NCI-H1694 treated with DMSO at 0.1 percent for 48 hours (cell line): ENCODE data around the gene ARHGEF28.

Experiments used
- DNase-seq: peaks from one replicate; lab custom pipeline; 2025; lab: John Stamatoyannopoulos, UW

The ARHGEF28 gene

GRCh38 chr5:73655521-73656160 lies 29.6 kb downstream of the ARHGEF28 start:
- no peak for DNase-seq

DNA sequence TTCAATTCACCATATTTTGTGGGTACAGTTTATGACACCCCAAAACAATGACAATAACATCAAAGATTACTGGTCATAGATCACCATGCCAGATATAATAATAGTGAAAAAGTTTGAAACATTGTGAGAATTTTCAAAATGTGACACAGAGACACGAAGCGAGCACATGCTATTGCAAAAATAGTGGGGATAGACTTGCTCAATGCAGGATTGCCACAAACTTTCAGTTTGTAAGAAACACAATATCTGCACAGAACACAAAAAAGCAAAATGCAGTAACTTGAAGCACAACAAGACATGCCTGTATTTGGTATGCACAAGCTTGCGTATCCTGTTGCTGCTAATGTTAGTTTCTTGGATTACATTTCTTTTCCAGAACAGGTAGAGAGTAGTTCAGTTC lies 35.8 kb downstream of the ARHGEF28 start:
- no peak for DNase-seq

DNA sequence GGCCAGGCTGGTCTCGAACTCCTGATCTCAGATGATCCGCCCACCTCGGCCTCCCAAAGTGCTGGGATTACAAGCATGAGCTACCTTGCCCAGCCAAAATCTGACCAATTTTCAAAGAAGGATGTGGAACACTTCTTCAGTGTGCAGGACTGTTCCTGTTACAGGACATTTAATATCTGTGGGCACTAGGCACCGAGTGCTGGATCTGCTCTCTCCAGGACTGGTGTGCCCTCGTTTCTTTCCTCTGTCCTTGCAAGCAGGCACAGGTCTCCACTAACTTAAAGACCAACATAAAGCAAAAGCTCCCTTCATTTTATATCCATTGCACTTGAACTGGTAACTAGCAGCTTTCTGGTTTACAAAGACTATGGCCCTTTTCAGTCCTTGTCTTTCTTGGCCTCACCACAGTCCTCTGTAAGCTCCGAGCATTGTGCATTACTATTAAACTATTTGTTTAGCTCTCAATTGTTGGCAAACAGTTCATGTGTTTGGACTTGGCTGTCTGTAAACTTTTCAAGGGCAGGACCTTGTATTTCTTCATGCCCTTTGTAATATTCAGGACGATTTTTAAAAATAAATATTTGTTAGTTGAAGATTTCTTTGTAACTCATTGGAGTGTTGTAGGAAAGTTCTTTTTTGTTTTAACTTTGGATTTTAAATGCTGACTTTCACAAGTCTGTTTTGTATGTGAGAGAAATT lies 37.3 kb downstream of the ARHGEF28 start:
- DNase-seq: no peak

DNA sequence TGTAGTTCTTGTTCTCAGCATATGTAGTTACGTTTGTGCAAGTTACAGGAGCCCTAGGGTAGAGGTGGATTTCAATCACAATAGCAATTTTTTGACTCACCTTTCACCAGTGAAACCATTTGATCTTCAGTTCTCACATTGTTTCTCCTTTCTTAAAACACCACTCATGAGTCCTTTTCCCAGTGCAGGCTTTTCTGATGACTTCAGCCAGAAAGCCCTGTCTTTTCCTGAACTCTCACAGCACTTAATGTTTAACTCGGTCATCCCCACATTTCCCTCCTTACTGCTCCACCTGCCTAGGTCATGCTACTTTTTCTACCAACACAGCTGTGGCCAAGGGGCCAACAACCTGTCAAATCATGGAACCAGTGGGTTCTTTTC lies 37.9 kb downstream of the ARHGEF28 start:
- DNase-seq: no peak

GRCh38 chr5:73664796-73665195 lies 38.8 kb downstream of the ARHGEF28 start:
- DNase-seq: no peak

- DNase-seq: no peak
Observed at GRCh38 chr5:73666891-73667290, 40.9 kb downstream of the ARHGEF28 start.

DNA sequence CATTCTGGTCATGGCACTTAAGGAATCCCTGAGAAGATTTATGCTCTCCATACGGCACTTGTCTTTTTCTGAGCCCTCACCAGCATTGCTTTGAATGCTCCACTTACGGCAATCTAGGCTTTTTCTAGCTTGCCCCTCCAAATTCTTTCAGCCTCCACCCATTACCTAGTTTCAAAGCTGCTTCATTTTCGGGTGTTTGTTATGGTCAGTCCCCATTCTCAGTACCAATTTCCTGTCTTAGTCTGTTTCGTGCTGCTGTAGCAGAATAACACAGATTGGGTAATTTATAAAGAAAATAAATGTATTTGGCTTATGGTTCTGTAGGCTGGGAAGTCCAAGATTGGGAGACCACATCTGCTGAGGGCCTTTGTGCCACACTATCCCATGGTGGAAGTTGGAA lies 42.0 kb downstream of the ARHGEF28 start:
- no peak for DNase-seq

DNA sequence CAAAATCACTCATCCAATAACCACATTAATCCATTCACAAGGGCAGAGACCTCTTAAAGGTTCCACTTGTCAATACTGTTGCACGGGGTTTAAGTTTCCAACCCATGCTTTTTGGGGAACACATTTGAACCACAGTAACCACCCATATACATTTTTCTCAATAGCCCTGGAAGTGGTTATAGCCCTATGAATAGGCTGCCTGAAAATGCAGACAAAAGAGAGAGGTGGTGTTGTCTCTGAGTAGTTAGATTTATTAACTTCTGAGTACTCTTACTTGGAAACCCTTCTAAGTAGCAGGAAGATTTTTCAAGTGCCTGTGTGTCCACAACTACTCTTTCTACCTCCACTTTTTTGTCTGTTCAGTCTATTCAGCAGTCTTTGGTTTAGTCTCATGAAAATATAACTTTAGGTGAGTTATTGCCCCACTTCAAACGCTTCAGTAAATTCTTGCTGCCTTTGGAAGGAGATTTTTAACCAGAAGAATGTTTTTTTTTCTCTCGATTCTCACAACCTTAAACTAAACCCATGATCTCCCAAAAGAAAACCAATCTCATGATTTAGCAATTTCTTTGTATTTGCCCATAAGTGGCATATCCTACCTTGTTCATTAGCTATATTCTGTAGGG lies 42.6 kb downstream of the ARHGEF28 start:
- no peak for DNase-seq

- DNase-seq: no peak
Observed at GRCh38 chr5:73670731-73671130, 44.7 kb downstream of the ARHGEF28 start.

DNA sequence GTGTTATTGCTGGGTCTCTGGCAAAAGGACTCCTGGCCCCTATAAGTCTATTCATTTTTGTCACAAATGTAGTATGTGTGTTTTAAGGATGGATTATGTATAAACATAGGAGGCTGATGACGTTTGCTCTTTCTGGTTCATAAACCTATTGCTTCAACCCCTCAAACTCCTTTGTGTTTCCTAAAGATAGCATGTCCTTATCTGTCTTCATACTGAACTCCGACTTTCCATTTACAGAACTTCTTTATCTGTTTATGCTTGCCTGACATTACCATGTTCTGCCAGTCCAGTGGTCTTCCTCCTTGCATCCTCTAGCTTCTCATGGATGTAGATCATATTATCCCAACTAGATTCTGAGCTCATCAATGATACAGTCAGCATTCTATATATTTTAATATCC lies 46.1 kb downstream of the ARHGEF28 start:
- DNase-seq: no peak

DNA sequence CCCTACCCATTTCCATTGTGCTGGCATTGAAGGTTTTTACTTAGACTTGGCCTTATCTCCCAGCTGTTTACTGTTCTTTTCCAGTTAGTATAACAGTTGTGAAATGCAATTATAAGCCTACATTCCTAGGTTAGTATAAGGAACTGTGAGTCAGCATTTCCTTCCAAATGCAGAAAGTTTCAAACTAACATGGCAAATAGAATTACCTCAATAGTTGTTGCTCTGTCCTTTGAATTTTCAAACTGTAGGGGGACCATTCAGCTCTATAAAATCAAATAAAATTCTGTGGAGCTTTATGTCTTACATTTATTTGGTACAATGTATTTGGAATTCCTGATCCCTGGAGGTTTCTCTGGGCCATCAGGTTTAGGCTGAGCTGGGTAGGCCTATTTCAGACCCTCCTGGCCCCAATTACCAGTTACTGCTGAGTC lies 47.2 kb downstream of the ARHGEF28 start:
- no peak for DNase-seq

- DNase-seq: no peak
Observed at GRCh38 chr5:73674669-73675004, 48.6 kb downstream of the ARHGEF28 start.

DNA sequence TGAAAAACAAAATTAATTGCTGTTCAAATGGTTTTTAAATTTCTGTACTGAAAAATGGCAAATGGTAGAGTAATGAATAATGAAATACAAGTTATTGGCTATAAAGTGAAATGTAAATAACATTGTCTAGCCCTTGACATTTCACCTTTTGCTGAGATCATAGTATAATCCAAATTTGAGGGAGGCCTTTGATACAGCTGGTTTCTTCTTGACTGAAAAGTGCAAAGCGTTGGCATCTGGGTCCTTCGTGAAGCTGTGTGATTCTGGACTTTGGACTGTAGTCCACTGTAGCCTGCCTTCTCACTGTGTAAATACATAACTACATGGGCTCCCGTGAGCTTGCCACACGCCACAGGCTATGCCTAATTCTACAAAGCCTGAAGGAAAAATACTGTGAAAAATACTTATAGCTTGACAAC lies 52.3 kb downstream of the ARHGEF28 start:
- DNase-seq: no peak

DNA sequence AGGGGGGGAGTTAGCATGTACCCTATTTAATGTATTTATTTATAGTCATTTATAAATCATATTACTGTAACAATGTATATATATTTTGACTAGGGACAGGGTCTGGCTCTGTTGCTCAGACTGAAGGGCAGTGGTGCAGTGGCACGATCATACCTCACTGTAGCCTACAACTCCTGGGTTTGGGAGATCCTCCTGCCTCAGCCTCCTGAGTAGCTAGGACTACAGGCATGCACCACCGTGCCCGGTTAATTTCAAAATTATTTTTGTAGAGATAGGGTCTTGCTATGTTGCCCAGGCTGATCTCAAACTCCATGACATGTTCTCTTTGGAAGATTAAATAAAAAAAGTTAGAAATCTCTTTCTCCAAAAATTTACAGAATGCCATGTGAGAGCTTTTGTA lies 52.8 kb downstream of the ARHGEF28 start:
- no peak for DNase-seq

DNA sequence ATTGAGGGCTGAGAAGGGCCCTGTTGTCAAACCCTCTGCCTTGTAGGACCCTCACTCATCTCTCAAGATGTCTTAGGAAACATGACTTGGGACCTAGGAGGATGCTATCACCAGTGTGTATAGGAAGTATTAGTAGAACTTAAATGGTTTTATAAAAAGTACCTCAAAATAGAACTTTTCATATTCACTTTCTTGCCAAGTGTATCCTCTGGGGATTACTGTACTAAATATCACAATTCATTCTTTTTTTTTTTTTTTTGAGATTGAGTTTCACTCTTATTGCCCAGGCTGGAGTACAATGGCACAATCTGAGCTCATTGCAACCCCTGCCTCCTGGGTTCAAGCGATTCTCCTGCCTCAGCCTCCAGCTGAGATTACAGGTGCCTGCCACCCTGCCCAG lies 56.2 kb downstream of the ARHGEF28 start:
- DNase-seq: no peak

DNA sequence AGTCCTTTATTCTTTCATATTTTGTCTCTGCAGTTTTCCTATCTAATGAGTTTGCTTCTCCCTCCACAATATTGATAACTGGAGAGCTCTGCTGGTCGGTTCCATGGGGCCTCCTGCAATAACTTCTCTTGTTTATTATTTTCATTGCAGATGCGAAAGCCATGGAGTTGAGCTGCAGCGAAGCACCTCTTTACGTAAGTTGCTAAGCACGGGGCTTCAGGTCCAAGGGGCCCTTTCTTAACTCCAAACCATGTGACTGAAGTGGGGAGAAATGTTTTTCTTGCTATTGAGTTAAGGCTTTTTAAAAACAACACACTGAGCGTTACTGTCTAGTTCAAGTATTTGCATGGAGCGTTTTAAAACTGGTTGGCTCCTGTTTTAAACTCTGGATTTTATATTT lies 58.7 kb downstream of the ARHGEF28 start:
- DNase-seq: no peak

- no peak for DNase-seq
Observed at GRCh38 chr5:73686912-73687311, 60.9 kb downstream of the ARHGEF28 start.

DNA sequence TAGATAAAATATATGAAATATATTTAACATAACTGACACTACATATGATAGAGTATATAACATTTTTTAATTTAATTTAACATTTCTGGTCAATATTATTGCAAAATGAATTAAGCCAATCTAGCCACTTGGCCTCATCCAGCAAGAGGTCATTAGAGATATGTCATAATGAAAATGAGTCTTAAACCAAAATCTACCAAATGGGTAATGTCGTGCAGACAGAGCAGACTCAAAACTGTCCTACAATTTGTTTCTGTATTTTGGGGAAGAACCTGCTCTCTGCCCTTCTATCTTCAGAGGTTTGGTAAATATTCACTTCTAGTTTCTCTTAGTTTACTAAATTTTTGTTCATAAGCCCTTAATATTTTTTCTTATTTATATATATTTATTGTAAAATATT lies 61.4 kb downstream of the ARHGEF28 start:
- DNase-seq: no peak

DNA sequence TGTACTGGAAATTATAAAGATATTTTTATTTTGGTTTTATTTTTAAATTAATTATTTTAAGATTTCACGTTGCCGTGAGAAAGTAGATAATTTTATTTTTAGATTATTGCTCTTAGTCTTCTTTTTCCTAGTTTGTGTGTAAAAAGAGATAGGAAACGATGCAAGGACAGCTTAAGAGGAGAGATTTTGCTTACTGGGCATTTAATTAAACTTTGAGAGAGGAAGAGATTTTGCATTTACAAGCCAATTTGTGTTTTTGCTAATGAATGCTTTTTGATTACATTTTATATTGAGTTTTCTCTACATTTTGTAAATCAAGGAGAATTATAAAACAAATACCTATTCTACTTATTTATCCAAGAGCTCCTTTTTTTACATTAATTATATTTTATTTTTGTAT lies 64.0 kb downstream of the ARHGEF28 start:
- DNase-seq: no peak

- no peak for DNase-seq
Observed at GRCh38 chr5:73691302-73692080, 65.5 kb downstream of the ARHGEF28 start.

- DNase-seq: no peak
Observed at GRCh38 chr5:73692166-73692640, 66.2 kb downstream of the ARHGEF28 start.

- DNase-seq: no peak
Observed at GRCh38 chr5:73692981-73693380, 67.0 kb downstream of the ARHGEF28 start.

GRCh38 chr5:73693573-73694061 lies 67.6 kb downstream of the ARHGEF28 start:
- no peak for DNase-seq
